SU-DHL-6 (cell line): ENCODE measurements around the gene TMEM213.

Source experiments
- H2AFZ ChIP-seq: fragments of 200-600 bp; sonication (generic); 2 replicates; pipeline ENCODE4 v1.6.1; 2014; ENCODE audit warnings: low read depth, mild to moderate bottlenecking, moderate library complexity, mixed read lengths, antibody characterized with exemption, low read length; ENCODE audit not compliant: severe bottlenecking
- H3F3A ChIP-seq: fragments of 200-600 bp; shearing (Covaris generic); 2 replicates; pipeline ENCODE4 v1.6.0; 2016; ENCODE audit warnings: antibody characterized with exemption, mild to moderate bottlenecking; ENCODE audit not compliant: insufficient read depth
- H3K27ac ChIP-seq: fragments of 200-600 bp; sonication (generic); 2 replicates; pipeline ENCODE4 v1.5.1; 2016; ENCODE audit warnings: low read depth, mild to moderate bottlenecking, low read length, moderate library complexity, mixed read lengths
- H3K27me3 ChIP-seq: fragments of 200-600 bp; sonication (generic), shearing (Covaris generic); 2 replicates; pipeline ENCODE4 v1.6.0; 2014; ENCODE audit warnings: mild to moderate bottlenecking, low read length
- H3K36me3 ChIP-seq: fragments of 200-600 bp; sonication (generic); 2 replicates; pipeline ENCODE4 v1.6.1; 2014; ENCODE audit warnings: mild to moderate bottlenecking, low read length, mixed read lengths
- H3K4me2 ChIP-seq: fragments of 300-600, 200-600 bp; shearing (Covaris generic), sonication (generic); 2 replicates; pipeline ENCODE4 v1.6.0; 2014; ENCODE audit warnings: low read length, low read depth, mild to moderate bottlenecking; ENCODE audit not compliant: poor library complexity, severe bottlenecking
- H3K4me3 ChIP-seq: fragments of 200-600 bp; sonication (generic); 2 replicates; pipeline ENCODE4 v1.5.1; 2014; ENCODE audit warnings: antibody characterized with exemption, low read length, mild to moderate bottlenecking, mixed read lengths; ENCODE audit not compliant: insufficient read depth, poor library complexity, severe bottlenecking
- H3K79me2 ChIP-seq: fragments of 200-600 bp; sonication (generic); 2 replicates; pipeline ENCODE4 v1.6.1; 2014; ENCODE audit warnings: mild to moderate bottlenecking, low read length, moderate library complexity; ENCODE audit not compliant: insufficient read depth
- H3K9ac ChIP-seq: fragments of 200-600 bp; sonication (generic); 2 replicates; pipeline ENCODE4 v1.7.0; 2014; ENCODE audit warnings: mild to moderate bottlenecking, low read length
- H3K9me2 ChIP-seq: fragments of 200-600 bp; sonication (generic); replicated peaks from 2 replicates; pipeline ENCODE4 v1.6.1; 2014; ENCODE audit warnings: low read length; ENCODE audit not compliant: insufficient read depth
- H3K9me3 ChIP-seq: fragments of 200-600 bp; sonication (generic); 2 replicates; pipeline ENCODE4 v1.6.1; 2014; ENCODE audit warnings: low read length, mixed read lengths; ENCODE audit not compliant: insufficient read depth
- H4K20me1 ChIP-seq: fragments of 200-600 bp; sonication (generic); 2 replicates; pipeline ENCODE4 v1.6.1; 2014; ENCODE audit warnings: low read depth, mild to moderate bottlenecking, antibody characterized with exemption, low read length, moderate library complexity, mixed read lengths
- EZH2phosphoT487 ChIP-seq: fragments of 200-600 bp; sonication (generic), shearing (Covaris generic); conservative IDR thresholded peaks from 2 replicates; pipeline ENCODE4 v1.6.1; 2018; ENCODE audit warnings: mild to moderate bottlenecking, antibody characterized with exemption, low read length, moderate library complexity, mixed read lengths
- TF ChIP-seq, protein P1 (sequence below): fragments of 200-600 bp; sonication (generic); IDR thresholded peaks from one replicate; pipeline ENCODE4 v1.5.1; 2017; ENCODE audit warnings: antibody characterized with exemption, mild to moderate bottlenecking, low read length, moderate library complexity; ENCODE audit not compliant: insufficient read depth, poor library complexity, severe bottlenecking

Gene TMEM213

GRCh38 chr7:138857728-138858127, 59.9 kb downstream of the TMEM213 start:
- H3K27ac ChIP-seq = no peak overlapping the region
- H3F3A ChIP-seq = no peaks in the 10 kb centered on the region
- no peak overlapping the region for H3K4me3 ChIP-seq
- no peaks in the 10 kb centered on the region for H3K27me3 ChIP-seq
- no peak overlapping the region for H3K9ac ChIP-seq
- H4K20me1 ChIP-seq = no peaks in the 10 kb centered on the region
- no peaks in the 10 kb centered on the region for H3K36me3 ChIP-seq
- no peaks in the 10 kb centered on the region for H3K9me3 ChIP-seq
- H3K4me2 ChIP-seq = no peak overlapping the region
- no peaks in the 10 kb centered on the region for H3K79me2 ChIP-seq
- H3K9me2 ChIP-seq = no peaks in the 10 kb centered on the region
- TF ChIP-seq, protein P1, sequence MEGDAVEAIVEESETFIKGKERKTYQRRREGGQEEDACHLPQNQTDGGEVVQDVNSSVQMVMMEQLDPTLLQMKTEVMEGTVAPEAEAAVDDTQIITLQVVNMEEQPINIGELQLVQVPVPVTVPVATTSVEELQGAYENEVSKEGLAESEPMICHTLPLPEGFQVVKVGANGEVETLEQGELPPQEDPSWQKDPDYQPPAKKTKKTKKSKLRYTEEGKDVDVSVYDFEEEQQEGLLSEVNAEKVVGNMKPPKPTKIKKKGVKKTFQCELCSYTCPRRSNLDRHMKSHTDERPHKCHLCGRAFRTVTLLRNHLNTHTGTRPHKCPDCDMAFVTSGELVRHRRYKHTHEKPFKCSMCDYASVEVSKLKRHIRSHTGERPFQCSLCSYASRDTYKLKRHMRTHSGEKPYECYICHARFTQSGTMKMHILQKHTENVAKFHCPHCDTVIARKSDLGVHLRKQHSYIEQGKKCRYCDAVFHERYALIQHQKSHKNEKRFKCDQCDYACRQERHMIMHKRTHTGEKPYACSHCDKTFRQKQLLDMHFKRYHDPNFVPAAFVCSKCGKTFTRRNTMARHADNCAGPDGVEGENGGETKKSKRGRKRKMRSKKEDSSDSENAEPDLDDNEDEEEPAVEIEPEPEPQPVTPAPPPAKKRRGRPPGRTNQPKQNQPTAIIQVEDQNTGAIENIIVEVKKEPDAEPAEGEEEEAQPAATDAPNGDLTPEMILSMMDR = no peak
- no peak for TF ChIP-seq EZH2phosphoT487
- H2AFZ ChIP-seq = no peak overlapping the region

GRCh38 chr7:138861051-138861450, 63.3 kb downstream of the TMEM213 start:
- H3K79me2 ChIP-seq = no peaks in the 10 kb centered on the region
- H2AFZ ChIP-seq = no peak overlapping the region
- H3K9me2 ChIP-seq = no peaks in the 10 kb centered on the region
- no peak overlapping the region for H3K4me3 ChIP-seq
- H3F3A ChIP-seq = no peaks in the 10 kb centered on the region
- no peaks in the 10 kb centered on the region for H3K9me3 ChIP-seq
- no peaks in the 10 kb centered on the region for H3K36me3 ChIP-seq
- no peak overlapping the region for H3K27ac ChIP-seq
- TF ChIP-seq EZH2phosphoT487 = no peak
- H3K27me3 ChIP-seq = no peaks in the 10 kb centered on the region
- H3K9ac ChIP-seq = no peak overlapping the region
- no peak overlapping the region for H3K4me2 ChIP-seq
- H4K20me1 ChIP-seq = no peaks in the 10 kb centered on the region

DNA sequence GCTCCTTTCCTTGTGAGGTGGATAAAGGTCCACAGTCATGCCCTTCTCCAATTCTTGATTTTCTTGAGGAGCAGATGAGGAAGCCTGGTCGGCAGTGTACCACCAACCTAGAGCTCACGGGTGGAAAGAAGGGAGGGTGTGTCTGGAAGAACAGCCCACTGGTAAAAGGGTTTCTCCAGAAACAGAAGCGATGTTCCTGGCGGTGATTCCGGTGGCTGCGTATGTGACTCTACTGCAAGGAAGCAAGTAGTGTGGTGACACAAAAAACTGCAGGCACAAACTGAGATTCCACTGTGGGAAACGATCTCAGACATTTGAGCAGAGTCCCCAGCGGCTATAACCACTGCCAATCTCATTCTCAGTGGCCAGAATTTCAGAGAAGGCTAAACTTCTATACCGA, 66.1 kb downstream of the TMEM213 start:
- H3K36me3 ChIP-seq = no peaks in the 10 kb centered on the region
- H3K4me3 ChIP-seq = no peak overlapping the region
- H3K79me2 ChIP-seq = no peaks in the 10 kb centered on the region
- no peak overlapping the region for H3K9ac ChIP-seq
- H4K20me1 ChIP-seq = no peaks in the 10 kb centered on the region
- H2AFZ ChIP-seq = no peak overlapping the region
- no peak for TF ChIP-seq EZH2phosphoT487
- TF ChIP-seq, protein P1 = no peak
- H3K9me2 ChIP-seq = no peaks in the 10 kb centered on the region
- H3K9me3 ChIP-seq = no peaks in the 10 kb centered on the region
- H3K27ac ChIP-seq = no peak overlapping the region
- no peaks in the 10 kb centered on the region for H3K27me3 ChIP-seq
- no peak overlapping the region for H3K4me2 ChIP-seq
- no peaks in the 10 kb centered on the region for H3F3A ChIP-seq

DNA sequence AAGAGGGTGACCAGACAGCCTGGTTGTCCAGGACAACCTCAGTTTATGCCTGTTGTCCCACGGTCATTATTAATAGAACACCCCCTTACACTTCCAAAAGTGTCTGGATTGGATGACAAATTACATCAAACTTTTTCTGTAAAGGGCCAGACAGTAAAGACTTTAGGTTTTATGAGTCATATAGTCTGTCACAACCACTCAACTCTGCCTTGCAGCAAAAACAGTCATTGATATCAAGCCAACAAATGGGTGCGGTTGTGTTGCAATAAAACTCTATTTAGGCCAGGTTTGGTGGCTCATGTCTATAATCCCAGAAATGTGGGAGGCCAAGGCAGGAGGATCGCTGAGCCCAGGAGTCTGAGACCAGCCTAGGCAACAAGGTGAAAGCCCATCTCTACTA, 66.9 kb downstream of the TMEM213 start:
- Histone ChIP-seq H3K9me2 (no peaks in the 10 kb centered on the region), H3K4me3 (no peak overlapping the region), H3K79me2 (no peaks in the 10 kb centered on the region), H3K27ac (no peak overlapping the region), H4K20me1 (no peaks in the 10 kb centered on the region), H3K9me3 (no peaks in the 10 kb centered on the region), H3K4me2 (no peak overlapping the region), H3K36me3 (no peaks in the 10 kb centered on the region), H3F3A (no peaks in the 10 kb centered on the region), H2AFZ (no peak overlapping the region), H3K9ac (no peak overlapping the region), H3K27me3 (no peaks in the 10 kb centered on the region)
- TF ChIP-seq, protein P1 = no peak
- no peak for TF ChIP-seq EZH2phosphoT487
